ENCODE measurements around the gene GPC2.

GRCh38 chr7:100156331-100157068 is 20.7 kb downstream of the GPC2 start:
- TF ChIP-seq CTCF (IDR thresholded peaks at IDR 0.05; ENCODE audit: extremely low read depth in 1 of 2, insufficient read depth in 1 of 2, low read depth in 1 of 2, low read length in 2 of 2) (no peak), POLR2AphosphoS5 (IDR thresholded peaks at IDR 0.05; ENCODE audit: insufficient read depth, low read depth, low read length) (peak; percentile 4), EZH2 (IDR thresholded peaks at IDR 0.05; ENCODE audit: borderline replicate concordance, low read depth, low read length, severe bottlenecking) (no peak), POLR2A (IDR thresholded peaks at IDR 0.05; ENCODE audit: low read depth, low read length) (no peak), JUN (IDR thresholded peaks at IDR 0.05; ENCODE audit: borderline replicate concordance, insufficient read depth, insufficient read length, low read depth) (no peak), FOS (IDR thresholded peaks at IDR 0.05; ENCODE audit: borderline replicate concordance, insufficient read depth, low read length) (no peak), MYC (IDR thresholded peaks at IDR 0.05; ENCODE audit: low read depth, low read length) (no peak)
- TF ChIP-seq, protein P1, sequence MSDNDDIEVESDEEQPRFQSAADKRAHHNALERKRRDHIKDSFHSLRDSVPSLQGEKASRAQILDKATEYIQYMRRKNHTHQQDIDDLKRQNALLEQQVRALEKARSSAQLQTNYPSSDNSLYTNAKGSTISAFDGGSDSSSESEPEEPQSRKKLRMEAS (IDR thresholded peaks at IDR 0.05; ENCODE audit: insufficient read depth, insufficient read length): no peak
